Endodermal cell (in vitro differentiated cells): Measurements from ENCODE around the gene CDKN1C. TPM values are rescaled to one million over a fixed set of nuclear protein-coding genes. Genes with fewer than 3 reads are reported as not detected.

Source experiments
- DNase-seq: peaks from one replicate; pipeline ENCODE4 v3.0.0-alpha.2; 2017
- H3K27ac ChIP-seq: 2 replicates; pipeline ENCODE4 v1.5.1; 2013; ENCODE audit warnings: mild to moderate bottlenecking, low read depth, low read length, moderate library complexity
- H3K27me3 ChIP-seq: 2 replicates; pipeline ENCODE4 v1.6.1; 2013; ENCODE audit warnings: mild to moderate bottlenecking, low read length, moderate library complexity; ENCODE audit not compliant: insufficient read depth, control insufficient read depth, poor library complexity, severe bottlenecking
- H3K36me3 ChIP-seq: 2 replicates; pipeline ENCODE4 v1.7.0; 2013; ENCODE audit warnings: mild to moderate bottlenecking, low read length, moderate library complexity; ENCODE audit not compliant: control insufficient read depth, insufficient read depth
- H3K4me1 ChIP-seq: one replicate; pipeline ENCODE4 v1.7.0; 2013; ENCODE audit warnings: low read length; ENCODE audit not compliant: control insufficient read depth, insufficient read depth
- H3K4me3 ChIP-seq: 2 replicates; pipeline ENCODE4 v1.5.1; 2013; ENCODE audit warnings: mild to moderate bottlenecking, low read length, moderate library complexity
- H3K9ac ChIP-seq: 2 replicates; pipeline ENCODE4 v1.6.1; 2013; ENCODE audit warnings: mild to moderate bottlenecking, low read length, moderate library complexity; ENCODE audit not compliant: poor library complexity, severe bottlenecking; ENCODE audit errors: extremely low read depth
- H3K9me3 ChIP-seq: 2 replicates; pipeline ENCODE4 v1.6.1; 2013; ENCODE audit warnings: mild to moderate bottlenecking, low read length, moderate library complexity; ENCODE audit not compliant: control insufficient read depth
- H3K27ac Mint-ChIP-seq: 2 replicates; pipeline ENCODE4 v1.8.0; 2020; ENCODE audit warnings: mixed read lengths
- H3K27me3 Mint-ChIP-seq: 2 replicates; pipeline ENCODE4 v1.8.0; 2021; ENCODE audit warnings: mild to moderate bottlenecking, mixed read lengths; ENCODE audit not compliant: insufficient read depth
- H3K36me3 Mint-ChIP-seq: 2 replicates; pipeline ENCODE4 v1.8.0; 2020; ENCODE audit warnings: low read depth, mixed read lengths
- H3K4me1 Mint-ChIP-seq: 2 replicates; pipeline ENCODE4 v1.8.0; 2020; ENCODE audit warnings: mixed read lengths
- H3K4me3 Mint-ChIP-seq: 2 replicates; pipeline ENCODE4 v1.8.0; 2020; ENCODE audit warnings: mild to moderate bottlenecking, moderate library complexity, mixed read lengths
- H3K9me3 Mint-ChIP-seq: 2 replicates; pipeline ENCODE4 v1.8.0; 2020; ENCODE audit warnings: mild to moderate bottlenecking, mixed read lengths
- CTCF ChIP-seq: fragments of 200-600 bp; sonication (generic); conservative IDR thresholded peaks from 2 replicates; pipeline ENCODE4 v1.5.0; 2021; ENCODE audit warnings: antibody characterized with exemption, mild to moderate bottlenecking
- WGBS, 2 experiments: methylation state at CpG; one replicate each; pipeline versions ENCODE4 v1.1.5 to v1.1.7; 2013; ENCODE audit warnings: missing lambda C conversion rate in 2 of 2, mixed read lengths in 1 of 2; ENCODE audit not compliant: insufficient coverage in 1 of 2, insufficient read length in 1 of 2; 5-methylcytosine and 5-hydroxymethylcytosine counted together
- total RNA-seq, 2 donors: library from RNA; stranded (reverse); fragmentation: NEBNext Ultra II Directional in 1 of 2; extraction: Animal tissue kit (Norgen Biotek cat#: 25700) in 1 of 2; gene quantifications; 2 replicates in 1 of 2; 3 replicates in 1 of 2; pipeline ENCODE4 v1.2.1, GENCODE V29; 2021

CDKN1C gene
- total RNA-seq, 2 donors from 2014 or later = 37.6 to 60.9 TPM

- H3K9me3 ChIP-seq = no peaks in the 10 kb centered on the region
- Mint-ChIP-seq H3K9me3 (no peaks in the 10 kb centered on the region), H3K36me3 (no peaks in the 10 kb centered on the region), H3K27ac (peak overlapping the region; percentile 89), H3K27me3 (peaks cover 45% of the 10 kb centered on the region), H3K4me3 (peak overlapping the region; percentile 54), H3K4me1 (peaks cover 2% of the 10 kb centered on the region)
- peak overlapping the region; percentile 55 for H3K27ac ChIP-seq
- H3K4me1 ChIP-seq = no peaks in the 10 kb centered on the region
- 9 to 13% methylated on average over 6 to 29 of the region's 34 CpGs for WGBS, 2 experiments
- no peak overlapping the region for H3K9ac ChIP-seq
- DNase-seq = peak; percentile 93
- TF ChIP-seq CTCF = peak; percentile 98
- peaks cover 6% of the 10 kb centered on the region for H3K27me3 ChIP-seq
- no peaks in the 10 kb centered on the region for H3K36me3 ChIP-seq
- peak overlapping the region; percentile 69 for H3K4me3 ChIP-seq
Observed at GRCh38 chr11:2892215-2892966, 6.8 kb upstream of the CDKN1C start.

- peaks cover 52% of the 10 kb centered on the region for H3K27me3 Mint-ChIP-seq
- Histone ChIP-seq H3K9me3 (no peaks in the 10 kb centered on the region), H3K4me3 (no peak overlapping the region), H3K9ac (no peak overlapping the region), H3K27ac (no peak overlapping the region), H3K36me3 (no peaks in the 10 kb centered on the region), H3K27me3 (peaks cover 14% of the 10 kb centered on the region), H3K4me1 (no peaks in the 10 kb centered on the region)
- no peaks in the 10 kb centered on the region for H3K9me3 Mint-ChIP-seq
- peak; percentile 58 for TF ChIP-seq CTCF
- peaks cover 7% of the 10 kb centered on the region for H3K4me1 Mint-ChIP-seq
- peak overlapping the region; percentile 72 for H3K27ac Mint-ChIP-seq
- peak overlapping the region; percentile 54 for H3K4me3 Mint-ChIP-seq
- H3K36me3 Mint-ChIP-seq = no peaks in the 10 kb centered on the region
- DNase-seq = peak; percentile 75
- WGBS, 2 experiments = 69% methylated on average over 7 to 17 of the region's 17 CpGs
Observed at GRCh38 chr11:2891326-2892214, 6.0 kb upstream of the CDKN1C start.

GRCh38 chr11:2890466-2891294 is 5.1 kb upstream of the CDKN1C start:
- no peak for TF ChIP-seq CTCF
- no peaks in the 10 kb centered on the region for H3K9me3 Mint-ChIP-seq
- H3K27me3 ChIP-seq = peaks cover 14% of the 10 kb centered on the region
- no peaks in the 10 kb centered on the region for H3K36me3 ChIP-seq
- H3K9me3 ChIP-seq = no peaks in the 10 kb centered on the region
- H3K4me1 ChIP-seq = no peaks in the 10 kb centered on the region
- DNase-seq = no peak
- no peak overlapping the region for H3K4me3 ChIP-seq
- H3K9ac ChIP-seq = no peak overlapping the region
- WGBS, 2 experiments = 84 to 85% methylated on average over 13 to 28 of the region's 28 CpGs
- no peak overlapping the region for H3K4me3 Mint-ChIP-seq
- H3K4me1 Mint-ChIP-seq = peaks cover 8% of the 10 kb centered on the region
- no peaks in the 10 kb centered on the region for H3K36me3 Mint-ChIP-seq
- H3K27ac Mint-ChIP-seq = no peak overlapping the region
- H3K27ac ChIP-seq = no peak overlapping the region
- H3K27me3 Mint-ChIP-seq = peaks cover 48% of the 10 kb centered on the region
